LNCaP clone FGC (cell line): ENCODE measurements around the gene IPPK.
A peak's percentile ranks its signal among the peaks of the same experiment; 100 is the strongest.

Source experiments
- DNase-seq: peaks from one replicate; pipeline ENCODE4 v3.0.0-alpha.2; 2011; ENCODE audit warnings: low read depth
- H3K4me3 ChIP-seq: 2 replicates; pipeline ENCODE4 v1.5.1; 2011; ENCODE audit warnings: mild to moderate bottlenecking, low read depth, low read length, control low read depth
- TF ChIP-seq, protein P1 (sequence below): IDR thresholded peaks from 2 replicates; pipeline ENCODE4 v1.5.1; 2012; ENCODE audit warnings: mild to moderate bottlenecking; ENCODE audit not compliant: control insufficient read depth, insufficient read depth; ENCODE audit errors: extremely low read depth

IPPK gene

GRCh38 chr9:92654481-92655301, 15.2 kb downstream of the IPPK start:
- peak; percentile 92 for DNase-seq
- TF ChIP-seq, protein P1, sequence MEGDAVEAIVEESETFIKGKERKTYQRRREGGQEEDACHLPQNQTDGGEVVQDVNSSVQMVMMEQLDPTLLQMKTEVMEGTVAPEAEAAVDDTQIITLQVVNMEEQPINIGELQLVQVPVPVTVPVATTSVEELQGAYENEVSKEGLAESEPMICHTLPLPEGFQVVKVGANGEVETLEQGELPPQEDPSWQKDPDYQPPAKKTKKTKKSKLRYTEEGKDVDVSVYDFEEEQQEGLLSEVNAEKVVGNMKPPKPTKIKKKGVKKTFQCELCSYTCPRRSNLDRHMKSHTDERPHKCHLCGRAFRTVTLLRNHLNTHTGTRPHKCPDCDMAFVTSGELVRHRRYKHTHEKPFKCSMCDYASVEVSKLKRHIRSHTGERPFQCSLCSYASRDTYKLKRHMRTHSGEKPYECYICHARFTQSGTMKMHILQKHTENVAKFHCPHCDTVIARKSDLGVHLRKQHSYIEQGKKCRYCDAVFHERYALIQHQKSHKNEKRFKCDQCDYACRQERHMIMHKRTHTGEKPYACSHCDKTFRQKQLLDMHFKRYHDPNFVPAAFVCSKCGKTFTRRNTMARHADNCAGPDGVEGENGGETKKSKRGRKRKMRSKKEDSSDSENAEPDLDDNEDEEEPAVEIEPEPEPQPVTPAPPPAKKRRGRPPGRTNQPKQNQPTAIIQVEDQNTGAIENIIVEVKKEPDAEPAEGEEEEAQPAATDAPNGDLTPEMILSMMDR: peak; percentile 25
- no peak overlapping the region for H3K4me3 ChIP-seq

- TF ChIP-seq, protein P1: no peak
- no peak overlapping the region for H3K4me3 ChIP-seq
- DNase-seq: no peak
These were observed 17.5 kb downstream of the IPPK start for GRCh38 chr9:92652461-92652860.

- no peak overlapping the region for H3K4me3 ChIP-seq
- no peak for DNase-seq
- TF ChIP-seq, protein P1: no peak
These were observed 18.9 kb downstream of the IPPK start for GRCh38 chr9:92650839-92651621.

GRCh38 chr9:92650296-92650695, 19.6 kb downstream of the IPPK start:
- TF ChIP-seq, protein P1: no peak
- no peak for DNase-seq

GRCh38 chr9:92649007-92649406, 20.9 kb downstream of the IPPK start:
- TF ChIP-seq, protein P1: no peak
- DNase-seq: no peak
- no peak overlapping the region for H3K4me3 ChIP-seq

More at GRCh38 chr9:92650296-92650695, 19.6 kb downstream of the IPPK start:
- no peak overlapping the region for H3K4me3 ChIP-seq

DNA sequence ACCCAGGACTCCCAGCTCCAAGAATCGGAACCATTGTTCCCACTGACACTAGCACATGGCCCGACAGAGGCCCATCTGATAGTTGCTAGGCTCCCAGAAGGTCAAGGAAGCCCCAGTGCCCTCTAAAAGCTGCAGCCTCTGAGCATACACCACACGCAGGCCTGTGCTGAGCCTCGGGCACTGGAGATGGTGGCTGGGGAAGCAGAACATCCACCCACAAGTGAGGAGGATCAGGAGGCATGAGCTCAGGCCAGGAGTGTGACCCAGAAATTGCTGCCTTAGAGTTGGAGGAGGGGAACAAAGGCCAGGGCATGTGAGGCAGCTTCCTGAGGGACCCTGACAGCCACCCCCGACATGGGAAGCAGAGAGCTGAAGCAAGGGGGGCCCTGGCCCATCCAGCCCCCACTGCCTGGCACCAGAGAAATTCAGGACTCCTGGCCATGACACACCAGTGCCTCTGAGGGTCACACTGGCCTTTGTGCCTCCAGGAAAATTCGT, 21.4 kb downstream of the IPPK start:
- no peak overlapping the region for H3K4me3 ChIP-seq
- DNase-seq: no peak
- TF ChIP-seq, protein P1: no peak
